ENCODE data around the gene EMSY. TPM values are rescaled to one million over a fixed set of nuclear protein-coding genes. Genes with fewer than 3 reads are reported as not detected.

Gene EMSY
- total RNA-seq, 4 donors from 2014 or later, result 33.9 to 47.0 (median 41.5) TPM

DNA sequence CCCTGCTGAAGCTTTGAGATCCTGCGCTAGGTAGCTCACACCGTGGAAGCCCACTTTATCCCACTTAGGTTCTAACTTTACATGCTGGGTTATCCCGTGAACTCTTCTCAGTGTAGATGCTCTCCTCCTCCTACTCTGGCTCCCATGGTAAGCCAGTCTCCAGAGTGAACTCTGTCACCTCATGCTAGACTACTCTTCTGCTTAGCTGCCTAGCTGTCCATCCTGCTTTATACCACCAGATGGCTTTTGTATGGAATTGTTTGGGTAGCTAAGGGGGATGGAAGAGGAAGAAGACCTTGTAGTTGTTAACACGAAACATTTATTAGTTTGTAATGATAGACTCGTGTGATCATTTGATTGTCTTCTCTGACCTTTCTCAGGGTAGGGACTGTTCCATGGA lies 46.8 kb downstream of the EMSY start:
- H3K27ac ChIP-seq, result no peak overlapping the region
- H3K27me3 ChIP-seq, result no peaks in the 10 kb centered on the region

DNA sequence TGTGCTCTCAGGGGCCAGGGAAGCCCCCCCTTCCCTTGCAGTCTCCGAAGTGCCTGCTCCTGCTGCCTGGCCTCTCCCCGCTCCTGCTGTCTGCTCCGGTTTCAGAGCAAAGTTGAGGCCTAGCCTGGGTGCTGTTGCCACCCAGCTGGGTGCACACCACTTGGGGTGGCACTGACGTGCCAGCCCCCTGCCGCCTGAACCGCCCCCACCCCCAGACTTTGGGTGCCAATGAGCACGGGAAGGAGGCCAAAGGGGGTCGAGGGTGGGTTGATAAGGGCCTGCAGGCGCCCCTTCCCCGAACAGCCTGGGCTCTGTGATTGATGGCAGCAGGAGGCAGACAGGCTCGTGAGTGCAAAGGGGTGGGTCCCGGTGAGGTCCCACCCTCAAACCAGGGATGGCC lies 48.2 kb downstream of the EMSY start:
- Histone ChIP-seq H3K27me3 (no peaks in the 10 kb centered on the region), H3K4me1 (no peaks in the 10 kb centered on the region), H3K27ac (no peak overlapping the region), H3K4me3 (no peak overlapping the region), H3K9me3 (no peaks in the 10 kb centered on the region), H3K36me3 (peaks cover 2 to 59% (median 11%) of the 10 kb centered on the region in 3 donors)
- DNase-seq (ENCODE audit: low spot score in 2 of 2), result no peak
- 87 to 97% methylated on average over 9 to 10 of the region's 12 CpGs for WGBS, 2 donors
- TF ChIP-seq POLR2A (IDR thresholded peaks at IDR 0.05), result no peak

More for the DNA sequence above, 46.8 kb downstream of the EMSY start:
- Histone ChIP-seq H3K36me3 (peaks cover 2 to 51% (median 11%) of the 10 kb centered on the region in 3 donors), H3K4me1 (no peaks in the 10 kb centered on the region), H3K4me3 (no peak overlapping the region), H3K9me3 (no peaks in the 10 kb centered on the region)
- TF ChIP-seq, protein P1, sequence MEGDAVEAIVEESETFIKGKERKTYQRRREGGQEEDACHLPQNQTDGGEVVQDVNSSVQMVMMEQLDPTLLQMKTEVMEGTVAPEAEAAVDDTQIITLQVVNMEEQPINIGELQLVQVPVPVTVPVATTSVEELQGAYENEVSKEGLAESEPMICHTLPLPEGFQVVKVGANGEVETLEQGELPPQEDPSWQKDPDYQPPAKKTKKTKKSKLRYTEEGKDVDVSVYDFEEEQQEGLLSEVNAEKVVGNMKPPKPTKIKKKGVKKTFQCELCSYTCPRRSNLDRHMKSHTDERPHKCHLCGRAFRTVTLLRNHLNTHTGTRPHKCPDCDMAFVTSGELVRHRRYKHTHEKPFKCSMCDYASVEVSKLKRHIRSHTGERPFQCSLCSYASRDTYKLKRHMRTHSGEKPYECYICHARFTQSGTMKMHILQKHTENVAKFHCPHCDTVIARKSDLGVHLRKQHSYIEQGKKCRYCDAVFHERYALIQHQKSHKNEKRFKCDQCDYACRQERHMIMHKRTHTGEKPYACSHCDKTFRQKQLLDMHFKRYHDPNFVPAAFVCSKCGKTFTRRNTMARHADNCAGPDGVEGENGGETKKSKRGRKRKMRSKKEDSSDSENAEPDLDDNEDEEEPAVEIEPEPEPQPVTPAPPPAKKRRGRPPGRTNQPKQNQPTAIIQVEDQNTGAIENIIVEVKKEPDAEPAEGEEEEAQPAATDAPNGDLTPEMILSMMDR (IDR thresholded peaks at IDR 0.05), result no peak
- TF ChIP-seq EP300 (IDR thresholded peaks at IDR 0.05), result no peak
- TF ChIP-seq POLR2A (IDR thresholded peaks at IDR 0.05), result no peak
- no peak for DNase-seq (ENCODE audit: low spot score in 2 of 2)
- 95 to 96% methylated on average over 5 of the region's 5 CpGs for WGBS, 2 donors

DNA sequence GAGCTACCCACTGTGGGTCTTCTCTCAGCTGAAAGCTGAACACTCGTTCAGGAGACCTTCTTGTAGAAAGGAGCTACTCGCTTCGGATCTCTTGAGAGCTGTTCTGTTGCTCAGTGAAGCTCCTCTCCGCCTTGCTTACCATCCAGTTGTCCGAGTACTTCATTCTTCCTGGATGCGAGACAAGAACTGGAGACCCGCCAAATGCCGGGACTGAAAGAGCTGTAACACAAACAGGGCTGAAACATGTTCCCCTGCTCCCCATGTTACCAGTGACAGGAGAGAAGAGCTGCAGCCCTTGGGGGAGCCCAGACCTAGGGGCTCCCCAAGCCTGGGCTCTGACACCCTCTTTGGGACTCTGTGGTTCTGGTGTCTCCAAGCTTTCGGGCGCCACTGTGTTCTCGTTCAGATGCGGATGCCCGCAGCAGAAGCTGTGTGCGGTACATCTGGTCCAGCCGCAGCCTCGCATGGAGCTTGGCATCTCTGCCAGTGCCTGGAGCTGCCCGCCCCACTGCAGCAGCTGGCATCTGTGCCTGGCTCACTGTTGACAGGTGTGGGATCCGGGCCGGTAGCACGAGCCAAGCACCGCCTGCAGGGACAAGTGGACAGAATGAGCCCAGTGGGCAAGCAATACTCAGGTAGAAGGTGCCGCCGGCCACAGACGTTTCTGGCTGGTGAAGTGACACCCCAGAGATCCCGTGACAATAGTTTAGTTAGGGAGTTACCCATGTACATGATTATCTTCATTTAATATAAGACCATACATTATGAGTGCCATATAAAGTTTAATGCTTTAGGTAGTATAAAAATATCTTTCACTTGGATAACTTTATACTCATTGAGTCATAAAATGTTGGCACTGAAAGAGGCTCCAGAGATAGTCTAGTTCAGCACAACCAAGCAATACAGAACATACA lies 49.1 kb downstream of the EMSY start:
- H3K36me3 ChIP-seq, result peaks cover 2 to 64% (median 11%) of the 10 kb centered on the region in 3 donors
- no peaks in the 10 kb centered on the region for H3K4me1 ChIP-seq
- H3K27me3 ChIP-seq, result no peaks in the 10 kb centered on the region
- no peak for TF ChIP-seq POLR2A (IDR thresholded peaks at IDR 0.05)
- TF ChIP-seq, protein P1 (IDR thresholded peaks at IDR 0.05), result no peak
- no peak for TF ChIP-seq EP300 (IDR thresholded peaks at IDR 0.05)
- 94 to 97% methylated on average over 21 to 25 of the region's 25 CpGs for WGBS, 2 donors
- DNase-seq (ENCODE audit: low spot score in 2 of 2), result no peak
- no peak overlapping the region for H3K27ac ChIP-seq
- H3K9me3 ChIP-seq, result no peaks in the 10 kb centered on the region
- no peak overlapping the region for H3K4me3 ChIP-seq

DNA sequence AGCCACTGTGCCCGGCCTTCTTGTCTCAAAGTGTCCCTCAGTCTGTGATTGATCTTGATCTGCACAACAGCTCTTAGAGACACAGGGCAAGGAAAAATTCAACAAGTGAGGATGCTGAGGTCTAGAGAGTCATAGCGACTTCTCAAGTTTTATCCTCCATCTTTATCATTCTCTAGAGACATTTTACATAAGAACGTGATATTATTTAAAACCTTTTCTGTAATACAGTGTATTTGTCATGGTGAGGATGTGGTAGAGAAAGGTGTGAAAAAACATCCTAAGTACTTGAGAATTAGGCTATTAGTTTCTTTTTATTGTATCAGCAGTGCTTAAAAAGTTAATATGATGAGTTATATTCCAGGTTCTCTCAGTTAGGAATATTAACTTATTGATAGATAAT lies 50.2 kb downstream of the EMSY start:
- Histone ChIP-seq H3K9me3 (no peaks in the 10 kb centered on the region), H3K4me3 (no peak overlapping the region), H3K27me3 (no peaks in the 10 kb centered on the region), H3K27ac (no peak overlapping the region), H3K4me1 (no peaks in the 10 kb centered on the region), H3K36me3 (peaks cover 0 to 68% (median 11%) of the 10 kb centered on the region in 3 donors)
- DNase-seq (ENCODE audit: low spot score in 2 of 2), result no peak
- whole genome bisulfite sequencing, 2 donors, result 93 to 95% methylated on average over 3 of the region's 3 CpGs
- TF ChIP-seq POLR2A (IDR thresholded peaks at IDR 0.05) (no peak), EP300 (IDR thresholded peaks at IDR 0.05) (no peak)
- TF ChIP-seq, protein P1 (IDR thresholded peaks at IDR 0.05), result no peak

DNA sequence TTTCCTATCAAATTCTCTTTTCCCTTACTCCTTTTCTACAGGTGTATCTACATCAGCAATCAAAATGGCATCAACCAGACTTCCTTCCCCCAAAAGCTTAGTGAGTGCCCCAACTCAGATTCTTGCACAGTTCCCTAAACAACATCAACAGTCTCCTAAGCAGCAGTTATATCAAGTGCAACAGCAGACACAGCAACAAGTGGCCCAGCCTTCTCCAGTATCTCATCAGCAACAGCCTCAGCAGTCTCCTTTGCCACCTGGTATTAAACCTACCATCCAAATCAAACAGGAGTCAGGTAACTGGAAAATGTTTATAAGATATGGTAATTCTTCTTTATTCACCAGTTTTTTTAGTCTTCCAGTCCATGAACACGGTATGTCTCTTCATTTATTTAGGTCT lies 51.4 kb downstream of the EMSY start:
- WGBS, 2 donors, result 100% methylated on average over 1 of the region's 1 CpG
- no peak for DNase-seq (ENCODE audit: low spot score in 2 of 2)
- Histone ChIP-seq H3K4me1 (no peaks in the 10 kb centered on the region), H3K27ac (no peak overlapping the region), H3K4me3 (no peak overlapping the region), H3K36me3 (peaks cover 0 to 76% (median 11%) of the 10 kb centered on the region in 3 donors), H3K27me3 (no peaks in the 10 kb centered on the region), H3K9me3 (peaks cover 0 to under 1% (median 0%) of the 10 kb centered on the region in 4 donors)
- TF ChIP-seq EP300 (IDR thresholded peaks at IDR 0.05) (no peak), POLR2A (IDR thresholded peaks at IDR 0.05) (no peak)
- TF ChIP-seq, protein P1 (IDR thresholded peaks at IDR 0.05), result no peak
